T-helper 1 cell treated with Interleukin-12 subunit alpha and Interleukin-12 subunit beta and Interleukin-4 antibody, amounts not matched to agents 30 μg/mL and 1 μg/mL, for 36 hours (primary cell): ENCODE results near the gene GDNF.

ENCODE experiments used
- H3K27ac Mint-ChIP-seq: one replicate; pipeline ENCODE4 v1.8.0; 2021; ENCODE audit warnings: mild to moderate bottlenecking, mixed read lengths
- H3K27me3 Mint-ChIP-seq: one replicate; pipeline ENCODE4 v1.8.0; 2021; ENCODE audit warnings: low read depth, mixed read lengths
- H3K36me3 Mint-ChIP-seq: one replicate; pipeline ENCODE4 v1.8.0; 2021; ENCODE audit warnings: low read depth, mixed read lengths
- H3K4me1 Mint-ChIP-seq: one replicate; pipeline ENCODE4 v1.8.0; 2021; ENCODE audit warnings: low read depth, mixed read lengths
- H3K4me3 Mint-ChIP-seq: one replicate; pipeline ENCODE4 v1.8.0; 2021; ENCODE audit warnings: mild to moderate bottlenecking, moderate library complexity, mixed read lengths
- H3K9me3 Mint-ChIP-seq: one replicate; pipeline ENCODE4 v1.8.0; 2021; ENCODE audit warnings: mixed read lengths

Gene GDNF

GRCh38 chr5:37771203-37771611 is 68.6 kb downstream of the GDNF start:
- H3K4me3 Mint-ChIP-seq, result no peak overlapping the region
- H3K9me3 Mint-ChIP-seq, result peaks cover 25% of the 10 kb centered on the region
- no peaks in the 10 kb centered on the region for H3K4me1 Mint-ChIP-seq
- no peaks in the 10 kb centered on the region for H3K36me3 Mint-ChIP-seq
- H3K27me3 Mint-ChIP-seq, result no peaks in the 10 kb centered on the region
- no peak overlapping the region for H3K27ac Mint-ChIP-seq

- H3K27ac Mint-ChIP-seq, result no peak overlapping the region
- H3K4me3 Mint-ChIP-seq, result no peak overlapping the region
- no peaks in the 10 kb centered on the region for H3K27me3 Mint-ChIP-seq
- peaks cover 21% of the 10 kb centered on the region for H3K9me3 Mint-ChIP-seq
- no peaks in the 10 kb centered on the region for H3K36me3 Mint-ChIP-seq
- H3K4me1 Mint-ChIP-seq, result no peaks in the 10 kb centered on the region
Measured at GRCh38 chr5:37770786-37771185, 69.1 kb downstream of the GDNF start.

- Mint-ChIP-seq H3K27me3 (no peaks in the 10 kb centered on the region), H3K9me3 (peaks cover 14% of the 10 kb centered on the region), H3K27ac (no peak overlapping the region), H3K36me3 (no peaks in the 10 kb centered on the region), H3K4me3 (no peak overlapping the region), H3K4me1 (no peaks in the 10 kb centered on the region)
Measured at GRCh38 chr5:37769840-37770239, 70.0 kb downstream of the GDNF start.

DNA sequence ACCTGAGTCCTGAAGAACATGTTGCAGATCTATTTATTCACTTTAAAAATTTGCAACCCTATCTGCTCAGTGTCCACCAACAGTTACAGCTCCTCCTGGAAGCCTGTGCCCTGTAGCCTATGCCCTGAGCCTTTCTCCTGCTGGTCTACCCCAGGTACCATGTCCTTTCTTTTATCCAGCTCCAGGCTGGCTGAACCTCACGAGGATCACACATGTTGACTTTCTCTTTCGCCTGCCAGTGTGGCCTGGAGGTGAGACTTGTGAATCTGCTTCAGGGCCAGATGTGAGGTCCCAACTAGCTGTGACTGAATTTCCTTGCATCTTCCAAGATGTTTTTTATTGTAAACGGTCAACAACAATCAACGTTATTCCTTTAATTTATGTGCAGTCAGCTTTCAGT is 70.7 kb downstream of the GDNF start:
- Mint-ChIP-seq H3K36me3 (no peaks in the 10 kb centered on the region), H3K4me3 (no peak overlapping the region), H3K9me3 (peaks cover 14% of the 10 kb centered on the region), H3K27me3 (no peaks in the 10 kb centered on the region), H3K4me1 (no peaks in the 10 kb centered on the region), H3K27ac (no peak overlapping the region)

- no peaks in the 10 kb centered on the region for H3K27me3 Mint-ChIP-seq
- H3K9me3 Mint-ChIP-seq, result peaks cover 8% of the 10 kb centered on the region
- H3K27ac Mint-ChIP-seq, result no peak overlapping the region
- H3K4me1 Mint-ChIP-seq, result no peaks in the 10 kb centered on the region
- H3K36me3 Mint-ChIP-seq, result no peaks in the 10 kb centered on the region
- no peak overlapping the region for H3K4me3 Mint-ChIP-seq
Measured at GRCh38 chr5:37768371-37768770, 71.5 kb downstream of the GDNF start.

DNA sequence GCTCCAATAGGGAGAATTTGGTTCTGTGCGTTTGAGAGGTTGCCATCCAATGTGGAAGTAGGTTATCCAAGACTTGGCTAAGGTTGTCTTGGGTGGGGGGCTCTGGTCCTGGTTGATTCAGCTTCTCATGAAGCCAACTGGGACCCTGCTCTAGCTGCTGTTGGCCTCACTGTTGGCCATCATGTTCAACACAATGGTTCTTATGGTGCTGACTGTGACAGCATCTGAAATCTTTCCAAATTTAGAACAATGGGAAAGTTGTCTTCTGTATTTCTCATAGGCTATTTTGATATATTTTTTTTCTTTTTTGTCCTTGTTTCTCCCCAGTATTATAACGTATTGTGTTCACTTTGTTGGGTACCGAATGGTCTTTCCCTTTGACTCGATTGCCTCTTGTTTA is 71.9 kb downstream of the GDNF start:
- Mint-ChIP-seq H3K27me3 (no peaks in the 10 kb centered on the region), H3K9me3 (peaks cover 5% of the 10 kb centered on the region), H3K4me3 (no peak overlapping the region), H3K27ac (no peak overlapping the region), H3K36me3 (no peaks in the 10 kb centered on the region), H3K4me1 (no peaks in the 10 kb centered on the region)

DNA sequence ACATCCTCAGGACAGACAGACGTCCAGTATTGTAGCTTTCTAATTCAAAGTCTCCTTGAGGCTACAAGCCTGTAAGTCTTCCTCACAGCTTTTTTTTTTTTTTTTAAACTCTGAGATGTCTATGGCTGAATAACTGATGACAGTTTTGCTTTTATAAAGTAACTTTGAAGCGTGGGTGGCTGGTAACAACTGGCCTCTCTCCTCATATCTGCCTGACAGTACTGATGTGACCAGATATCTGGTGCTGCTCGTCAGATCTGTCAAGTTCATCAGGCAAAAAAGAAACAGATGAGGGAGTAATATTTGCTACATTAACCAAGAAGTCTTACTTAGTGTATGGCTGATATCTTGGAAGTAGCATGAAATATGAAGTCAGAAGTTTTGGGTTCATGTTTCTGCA is 72.6 kb downstream of the GDNF start:
- no peaks in the 10 kb centered on the region for H3K36me3 Mint-ChIP-seq
- peaks cover 3% of the 10 kb centered on the region for H3K9me3 Mint-ChIP-seq
- H3K4me1 Mint-ChIP-seq, result no peaks in the 10 kb centered on the region
- H3K27me3 Mint-ChIP-seq, result no peaks in the 10 kb centered on the region
- no peak overlapping the region for H3K4me3 Mint-ChIP-seq
- no peak overlapping the region for H3K27ac Mint-ChIP-seq
